ENCODE results near the gene ADIPOR2. TPM values are rescaled to one million over a fixed set of nuclear protein-coding genes. Genes with fewer than 3 reads are reported as not detected.

The ADIPOR2 gene
- total and polyA plus RNA-seq, 10 of the 15 experiments (the other 5 are each of a cell fraction or from before 2014, with no cell fraction given): 8.6 to 65.0 (median 38.0) TPM

GRCh38 chr12:1797991-1798640, 107.2 kb downstream of the ADIPOR2 start:
- ChIA-PET CTCF (interaction anchor here (6.5 kb wide), 1 partner anchor 142 kb away, joined by 106 read pairs; no protein-coding TSS in a partner anchor), POLR2A (no interaction called here), SMC1A (ENCODE audit: uncharacterized antibody, unreplicated experiment) (interaction anchor here (1.1 to 2.8 kb wide), 2 partner anchors 141 to 142 kb away, joined by 3 to 16 read pairs; no protein-coding TSS in a partner anchor), RAD21 (ENCODE audit: unreplicated experiment) (interaction anchor here (0.6 to 6.5 kb wide), 3 partner anchors 23 to 142 kb away, joined by 3 to 69 read pairs (median 3); no protein-coding TSS in a partner anchor)
- Histone ChIP-seq H3K27ac (ENCODE audit: control insufficient read depth, insufficient read depth) (no peak overlapping the region), H3K27me3 (replicated peaks in 1 of 2; ENCODE audit: control insufficient read depth in 2 of 2, insufficient read depth in 2 of 2, low read length in 1 of 2) (no peaks in the 10 kb centered on the region), H3K79me2 (ENCODE audit: control insufficient read depth, insufficient read depth, low read length) (no peaks in the 10 kb centered on the region; the same call in 1 of the 2 replicates), H3K9ac (ENCODE audit: control insufficient read depth, insufficient read depth, low read length) (no peak overlapping the region), H3K4me1 (ENCODE audit: control insufficient read depth, insufficient read depth, low read length) (peaks cover 4% of the 10 kb centered on the region; the same call in 1 of the 2 replicates), H3K36me3 (ENCODE audit: control insufficient read depth in 2 of 2, insufficient read depth in 2 of 2, low read length in 1 of 2) (no peaks in the 10 kb centered on the region; a peak in 1 of 4 replicates), H3K9me3 (replicated peaks; ENCODE audit: control insufficient read depth, insufficient read depth, low read length) (no peaks in the 10 kb centered on the region), H3K4me3 (no peak overlapping the region), H2AFZ (ENCODE audit: control insufficient read depth, low read depth, low read length) (no peak overlapping the region), H4K20me1 (ENCODE audit: control insufficient read depth, insufficient read depth) (no peaks in the 10 kb centered on the region), H3K4me2 (ENCODE audit: control insufficient read depth, insufficient read depth) (peak overlapping the region; percentile 100; the same call in 1 of the 2 replicates)
- 86% methylated on average over 22 of the region's 22 CpGs for WGBS (ENCODE audit: insufficient coverage, insufficient replicate concordance, low lambda C conversion rate, missing lambda C conversion rate)
- FAIRE-seq (no peak), DNase-seq (ENCODE audit: low read depth, low spot score) (no peak), ATAC-seq (no peak)
- TF ChIP-seq SUPT20H (IDR thresholded peaks at IDR 0.05; ENCODE audit: borderline replicate concordance, control insufficient read depth, low read depth, low read length) (no peak), RUNX3 (IDR thresholded peaks at IDR 0.05; ENCODE audit: low read length) (no peak), SMC3 (IDR thresholded peaks at IDR 0.05; ENCODE audit: borderline replicate concordance, low read length) (no peak), SIX5 (IDR thresholded peaks at IDR 0.05; ENCODE audit: low read depth, low read length, severe bottlenecking) (no peak), MEF2B (IDR thresholded peaks at IDR 0.05; ENCODE audit: partially characterized antibody, poor library complexity, severe bottlenecking) (no peak)
- no TSS peak for BruUV-seq (replicated peaks)
- intact Hi-C loops (cut with micrococcal nuclease; ENCODE audit: unreplicated experiment): loop anchor here (2.0 to 10.0 kb wide), 4 partner anchors 135 to 784 kb away; no protein-coding TSS in a partner anchor
- in situ Hi-C loops (cut with MboI): no loop called here

All from GM12878 (cell line).